GM12878 (cell line): Measurements from ENCODE around the gene USH2A. TPM values are rescaled to one million over a fixed set of nuclear protein-coding genes. Genes with fewer than 3 reads are reported as not detected.

Experiments
- ATAC-seq: fragments of 200-7000 bp; cut with Tn5 transposase; 3 replicates; pipeline ENCODE4 v1.9.1; 2020; ENCODE audit warnings: mild to moderate bottlenecking, moderate library complexity
- BruUV-seq: library from RNA; stranded (reverse); fragments of 400-500 nt; replicated peaks from 2 replicates; lab custom pipeline; 2021; lab: Mats Ljungman, UMichigan
- CTCF ChIA-PET: fragments of 300-600 bp; sonication (Branson Sonifier 250); formaldehyde crosslinking; extraction: SDS; loops from one replicate; lab custom pipeline; 2021; ENCODE audit warnings: inconsistent platforms; lab: Yijun Ruan, JAX
- POLR2A ChIA-PET: fragments of 350-600 bp; formaldehyde crosslinking; extraction: SDS; loops from one replicate; lab custom pipeline; 2021; ENCODE audit warnings: inconsistent platforms; lab: Charles Lee
- RAD21 ChIA-PET: fragments of 300-600 bp; sonication (Branson Sonifier 250); formaldehyde crosslinking; loops from one replicate; lab custom pipeline; 2023; ENCODE audit warnings: antibody characterized with exemption; ENCODE audit not compliant: unreplicated experiment; lab: Charles Lee
- SMC1A ChIA-PET: fragments of 300-600 bp; sonication (Branson Sonifier 250); formaldehyde crosslinking; loops from one replicate; lab custom pipeline; 2023; ENCODE audit not compliant: unreplicated experiment, uncharacterized antibody; lab: Charles Lee
- DNase-seq: peaks from one replicate; pipeline ENCODE4 v3.0.0-alpha.2; 2011; ENCODE audit warnings: low read depth, low spot score
- FAIRE-seq: peaks from 3 replicates; lab custom pipeline; 2011; peaks lifted over from hg19 to GRCh38; lab: Jason Lieb, UNC
- H2AFZ ChIP-seq: 2 replicates; pipeline ENCODE4 v1.6.0; 2011; ENCODE audit warnings: low read depth, low read length, control low read depth; ENCODE audit not compliant: control insufficient read depth
- H3K27ac ChIP-seq: 2 replicates; pipeline ENCODE4 v1.5.1; 2011; ENCODE audit warnings: control low read depth; ENCODE audit not compliant: control insufficient read depth, insufficient read depth
- H3K27me3 ChIP-seq, 2 experiments: replicated peaks in 1 of 2; 2 replicates each; pipeline versions ENCODE4 v1.6.0 to v1.6.1; 2011; ENCODE audit warnings: low read length in 1 of 2; ENCODE audit not compliant: control insufficient read depth in 2 of 2, insufficient read depth in 2 of 2
- H3K36me3 ChIP-seq, 2 experiments: 2 replicates each; pipeline ENCODE4 v1.5.1; 2011; ENCODE audit warnings: low read length in 1 of 2; ENCODE audit not compliant: control insufficient read depth in 2 of 2, insufficient read depth in 2 of 2
- H3K4me1 ChIP-seq: 2 replicates; pipeline ENCODE4 v1.6.1; 2011; ENCODE audit warnings: mild to moderate bottlenecking, low read length, moderate library complexity, mixed read lengths; ENCODE audit not compliant: control insufficient read depth, insufficient read depth
- H3K4me2 ChIP-seq: 2 replicates; pipeline ENCODE4 v1.6.0; 2011; ENCODE audit warnings: control low read depth; ENCODE audit not compliant: control insufficient read depth, insufficient read depth
- H3K4me3 ChIP-seq: fragments of 200-600 bp; sonication (generic); 2 replicates; pipeline ENCODE4 v1.5.1; 2016
- H3K79me2 ChIP-seq: 2 replicates; pipeline ENCODE4 v1.6.0; 2011; ENCODE audit warnings: low read length; ENCODE audit not compliant: control insufficient read depth, insufficient read depth
- H3K9ac ChIP-seq: 2 replicates; pipeline ENCODE4 v1.8.0; 2011; ENCODE audit warnings: low read length, control low read depth, mixed read lengths; ENCODE audit not compliant: control insufficient read depth, insufficient read depth
- H3K9me3 ChIP-seq: replicated peaks from 3 replicates; pipeline ENCODE4 v1.5.1; 2011; ENCODE audit warnings: mild to moderate bottlenecking, low read length; ENCODE audit not compliant: control insufficient read depth, insufficient read depth
- H4K20me1 ChIP-seq: 2 replicates; pipeline ENCODE4 v1.6.0; 2011; ENCODE audit not compliant: control insufficient read depth, insufficient read depth
- ATF7 ChIP-seq: fragments of 450-650 bp; IDR thresholded peaks from 2 replicates; pipeline ENCODE4 v1.6.1; 2016; ENCODE audit warnings: low read depth, mild to moderate bottlenecking
- JUND ChIP-seq: IDR thresholded peaks from 2 replicates; pipeline ENCODE4 v1.6.1; 2012; ENCODE audit warnings: low read depth, mild to moderate bottlenecking, low read length, improper control_type of control experiment, moderate library complexity
- MYB ChIP-seq: fragments of 150-350 bp; IDR thresholded peaks from 2 replicates; pipeline ENCODE4 v1.6.1; 2014; ENCODE audit warnings: mild to moderate bottlenecking, low read depth, low read length, borderline replicate concordance
- RUNX3 ChIP-seq: IDR thresholded peaks from 2 replicates; pipeline ENCODE4 v1.6.1; 2012; ENCODE audit warnings: low read length, inconsistent platforms
- SMAD1 ChIP-seq: fragments of 450-650 bp; IDR thresholded peaks from 2 replicates; pipeline ENCODE4 v1.6.1; 2018; ENCODE audit warnings: mild to moderate bottlenecking, low read depth; ENCODE audit not compliant: partially characterized antibody
- WGBS: methylation state at CpG from one replicate; pipeline ENCODE4 v1.1.6; 2016; ENCODE audit warnings: low lambda C conversion rate; ENCODE audit not compliant: insufficient replicate concordance, insufficient coverage; ENCODE audit errors: missing lambda C conversion rate; 5-methylcytosine and 5-hydroxymethylcytosine counted together
- in situ Hi-C: fragments of 300-500 bp; cut with MboI; formaldehyde crosslinking; loops from 9 replicates; pipeline ENCODE4 v1.14.3; 2018; ENCODE audit warnings: mixed read lengths
- intact Hi-C: fragments of 100-400 bp; cut with micrococcal nuclease; formaldehyde crosslinking; loops from one replicate; pipeline ENCODE4 v1.14.2; 2022; ENCODE audit not compliant: unreplicated experiment
- polyA plus RNA-seq, 11 experiments: library from polyadenylated mRNA; depleted of rRNA in 4 of 11; unstranded in 6 of 11; stranded (reverse) in 5 of 11; fragments of >200 nt; fragmentation: Nextera tagmentation in 4 of 11; fragmentation: Illumina TruSeq in 1 of 11; extraction: Ambion mirVana in 4 of 11; extraction: Trizol in 1 of 11; gene quantifications; 1 replicate in 1 of 11; 2 replicates in 10 of 11; pipeline versions ENCODE4 v1.2.1 to v1.2.3, GENCODE V29; 2011 to 2016; ENCODE audit warnings: inconsistent platforms in 2 of 11, missing spikeins in 2 of 11, low read depth in 1 of 11
- total RNA-seq, 4 experiments: library from RNA; depleted of rRNA in 3 of 4; stranded (reverse); fragments of >200 nt in 3 of 4; fragmentation: Illumina TruSeq in 1 of 4; extraction: Trizol in 1 of 4; gene quantifications; 2 replicates each; pipeline versions ENCODE4 v1.2.1 to v1.2.3, GENCODE V29; 2013 to 2021

USH2A gene
- total and polyA plus RNA-seq, 10 of the 15 experiments (the other 5 are each of a cell fraction or from before 2014, with no cell fraction given) = under 0.01 to 0.20 (median 0.01) TPM; not detected in 2

- Histone ChIP-seq H3K27me3 (no peaks in the 10 kb centered on the region), H3K79me2 (no peaks in the 10 kb centered on the region), H3K9me3 (no peaks in the 10 kb centered on the region), H3K27ac (no peak overlapping the region), H3K4me2 (no peak overlapping the region), H3K4me3 (no peak overlapping the region), H3K4me1 (no peaks in the 10 kb centered on the region), H3K36me3 (no peaks in the 10 kb centered on the region), H2AFZ (no peak overlapping the region), H3K9ac (no peak overlapping the region), H4K20me1 (no peaks in the 10 kb centered on the region)
- intact Hi-C loops (no loop called here), in situ Hi-C loops (no loop called here)
- TF ChIP-seq JUND (no peak), ATF7 (peak; percentile 49; the same call in 1 of the 2 replicates), MYB (no peak), SMAD1 (no peak)
- BruUV-seq = no TSS peak
- WGBS = 24% methylated on average over 3 of the region's 3 CpGs
- ChIA-PET CTCF (no interaction called here), RAD21 (no interaction called here), SMC1A (no interaction called here), POLR2A (no interaction called here)
- no peak for DNase-seq
- FAIRE-seq = no peak
- ATAC-seq = no peak
These were observed 500.0 kb downstream of the USH2A start for GRCh38 chr1:215923129-215923824.

GRCh38 chr1:215911406-215911968 lies 511.8 kb downstream of the USH2A start:
- in situ Hi-C loops = no loop called here
- FAIRE-seq (no peak), ATAC-seq (no peak), DNase-seq (no peak)
- intact Hi-C loops = no loop called here
- Histone ChIP-seq H3K79me2 (no peaks in the 10 kb centered on the region), H3K27me3 (no peaks in the 10 kb centered on the region), H3K4me2 (no peak overlapping the region), H3K9me3 (no peaks in the 10 kb centered on the region), H3K9ac (no peak overlapping the region), H3K4me1 (no peaks in the 10 kb centered on the region), H4K20me1 (no peaks in the 10 kb centered on the region), H3K36me3 (no peaks in the 10 kb centered on the region), H2AFZ (no peak overlapping the region), H3K27ac (no peak overlapping the region), H3K4me3 (no peak overlapping the region)
- BruUV-seq = no TSS peak
- 42% methylated on average over 1 of the region's 1 CpG for WGBS
- SMC1A ChIA-PET = no interaction called here
- TF ChIP-seq RUNX3 (no peak), SMAD1 (no peak)
- POLR2A ChIA-PET = no interaction called here
- RAD21 ChIA-PET = no interaction called here
- CTCF ChIA-PET = no interaction called here
